OCI-LY7 (cell line): ENCODE measurements around the gene SFT2D3.

Source experiments
- EZH2phosphoT487 ChIP-seq: fragments of 200-600 bp; sonication (generic); IDR thresholded peaks from 2 replicates; pipeline ENCODE4 v1.6.1; 2018; ENCODE audit warnings: low read depth, borderline replicate concordance, mild to moderate bottlenecking, mixed run types, antibody characterized with exemption, low read length, moderate library complexity, mixed read lengths
- TF ChIP-seq, protein P1 (sequence below): fragments of 200-600 bp; sonication (generic); conservative IDR thresholded peaks from 2 replicates; pipeline ENCODE4 v1.5.1; 2014; ENCODE audit warnings: mild to moderate bottlenecking, antibody characterized with exemption, low read length, moderate library complexity, mixed read lengths

GRCh38 chr2:127676906-127677305, 24.4 kb upstream of the SFT2D3 start:
- TF ChIP-seq, protein P1, sequence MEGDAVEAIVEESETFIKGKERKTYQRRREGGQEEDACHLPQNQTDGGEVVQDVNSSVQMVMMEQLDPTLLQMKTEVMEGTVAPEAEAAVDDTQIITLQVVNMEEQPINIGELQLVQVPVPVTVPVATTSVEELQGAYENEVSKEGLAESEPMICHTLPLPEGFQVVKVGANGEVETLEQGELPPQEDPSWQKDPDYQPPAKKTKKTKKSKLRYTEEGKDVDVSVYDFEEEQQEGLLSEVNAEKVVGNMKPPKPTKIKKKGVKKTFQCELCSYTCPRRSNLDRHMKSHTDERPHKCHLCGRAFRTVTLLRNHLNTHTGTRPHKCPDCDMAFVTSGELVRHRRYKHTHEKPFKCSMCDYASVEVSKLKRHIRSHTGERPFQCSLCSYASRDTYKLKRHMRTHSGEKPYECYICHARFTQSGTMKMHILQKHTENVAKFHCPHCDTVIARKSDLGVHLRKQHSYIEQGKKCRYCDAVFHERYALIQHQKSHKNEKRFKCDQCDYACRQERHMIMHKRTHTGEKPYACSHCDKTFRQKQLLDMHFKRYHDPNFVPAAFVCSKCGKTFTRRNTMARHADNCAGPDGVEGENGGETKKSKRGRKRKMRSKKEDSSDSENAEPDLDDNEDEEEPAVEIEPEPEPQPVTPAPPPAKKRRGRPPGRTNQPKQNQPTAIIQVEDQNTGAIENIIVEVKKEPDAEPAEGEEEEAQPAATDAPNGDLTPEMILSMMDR, result no peak
- no peak for TF ChIP-seq EZH2phosphoT487
